ENCODE measurements around the gene PGBD5.
"Not testable (repeated sequence)": the region's sequence is repeated elsewhere in the genome, so short reads cannot be mapped to it uniquely, and the experiment has no call there.

Gene PGBD5

GRCh38 chr1:230426246-230427093 is at the start of gene PGBD5:
TSS of gene PGBD5 (minus strand) at chr1:230426332. CDS start at chr1:230425928, 404 bp downstream.
- peak within 1 kb of the TSS; percentile 38 for H3K4me3 ChIP-seq (ENCODE audit: low read depth, low read length)
- no peak for TF ChIP-seq CTCF (IDR thresholded peaks at IDR 0.05; ENCODE audit: low read depth, low read length, missing control alignments)
- DNase-seq (ENCODE audit: low read depth): no peak

- not testable (repeated sequence) for DNase-seq (ENCODE audit: low read depth)
These were observed 48.8 kb upstream of the PGBD5 start for GRCh38 chr1:230474924-230475323.

GRCh38 chr1:230470750-230471149 is 44.6 kb upstream of the PGBD5 start:
- DNase-seq (ENCODE audit: low read depth); H3K4me3 ChIP-seq (ENCODE audit: low read depth, low read length): not testable (repeated sequence)

More at GRCh38 chr1:230474924-230475323, 48.8 kb upstream of the PGBD5 start:
- H3K4me3 ChIP-seq (ENCODE audit: low read depth, low read length): not testable (repeated sequence)

- TF ChIP-seq CTCF (IDR thresholded peaks at IDR 0.05; ENCODE audit: low read depth, low read length, missing control alignments): no peak
- H3K4me3 ChIP-seq (ENCODE audit: low read depth, low read length): no peak overlapping the region
- DNase-seq (ENCODE audit: low read depth): no peak
These were observed 43.1 kb upstream of the PGBD5 start for GRCh38 chr1:230469271-230469670.

- no peak for TF ChIP-seq CTCF (IDR thresholded peaks at IDR 0.05; ENCODE audit: low read depth, low read length, missing control alignments)
- H3K4me3 ChIP-seq (ENCODE audit: low read depth, low read length): no peak overlapping the region
- no peak for DNase-seq (ENCODE audit: low read depth)
These were observed 39.6 kb upstream of the PGBD5 start for GRCh38 chr1:230465691-230466090.

- no peak for DNase-seq (ENCODE audit: low read depth)
- H3K4me3 ChIP-seq (ENCODE audit: low read depth, low read length): no peak overlapping the region
- no peak for TF ChIP-seq CTCF (IDR thresholded peaks at IDR 0.05; ENCODE audit: low read depth, low read length, missing control alignments)
These were observed 38.5 kb upstream of the PGBD5 start for GRCh38 chr1:230464671-230465070.

- no peak overlapping the region for H3K4me3 ChIP-seq (ENCODE audit: low read depth, low read length)
- no peak for TF ChIP-seq CTCF (IDR thresholded peaks at IDR 0.05; ENCODE audit: low read depth, low read length, missing control alignments)
- no peak for DNase-seq (ENCODE audit: low read depth)
These were observed 37.6 kb upstream of the PGBD5 start for GRCh38 chr1:230463760-230464159.

- no peak overlapping the region for H3K4me3 ChIP-seq (ENCODE audit: low read depth, low read length)
- no peak for DNase-seq (ENCODE audit: low read depth)
- TF ChIP-seq CTCF (IDR thresholded peaks at IDR 0.05; ENCODE audit: low read depth, low read length, missing control alignments): no peak
These were observed 37.2 kb upstream of the PGBD5 start for GRCh38 chr1:230463326-230463725.

Data from GM12864 (cell line).